ENCODE data around the gene CACNA1E.

CACNA1E gene

GRCh38 chr1:181583598-181583997, 100.3 kb downstream of the CACNA1E start:
- Histone ChIP-seq H2AFZ (ENCODE audit: low read depth, low read length) (no peak overlapping the region), H3K4me3 (ENCODE audit: low read length) (no peak overlapping the region), H3K9me3 (ENCODE audit: low read length) (no peaks in the 10 kb centered on the region), H3K27me3 (ENCODE audit: insufficient read depth, low read length) (no peaks in the 10 kb centered on the region), H3K4me1 (ENCODE audit: insufficient read depth, low read length) (no peaks in the 10 kb centered on the region), H3K36me3 (ENCODE audit: insufficient read depth, low read length) (no peaks in the 10 kb centered on the region)

GRCh38 chr1:181587870-181588438, 104.6 kb downstream of the CACNA1E start:
- Histone ChIP-seq H3K4me3 (ENCODE audit: low read length) (no peak overlapping the region), H3K9me3 (ENCODE audit: low read length) (no peaks in the 10 kb centered on the region), H3K4me1 (ENCODE audit: insufficient read depth, low read length) (no peaks in the 10 kb centered on the region), H3K27me3 (ENCODE audit: insufficient read depth, low read length) (no peaks in the 10 kb centered on the region), H2AFZ (ENCODE audit: low read depth, low read length) (no peak overlapping the region), H3K36me3 (ENCODE audit: insufficient read depth, low read length) (no peaks in the 10 kb centered on the region)

DNA sequence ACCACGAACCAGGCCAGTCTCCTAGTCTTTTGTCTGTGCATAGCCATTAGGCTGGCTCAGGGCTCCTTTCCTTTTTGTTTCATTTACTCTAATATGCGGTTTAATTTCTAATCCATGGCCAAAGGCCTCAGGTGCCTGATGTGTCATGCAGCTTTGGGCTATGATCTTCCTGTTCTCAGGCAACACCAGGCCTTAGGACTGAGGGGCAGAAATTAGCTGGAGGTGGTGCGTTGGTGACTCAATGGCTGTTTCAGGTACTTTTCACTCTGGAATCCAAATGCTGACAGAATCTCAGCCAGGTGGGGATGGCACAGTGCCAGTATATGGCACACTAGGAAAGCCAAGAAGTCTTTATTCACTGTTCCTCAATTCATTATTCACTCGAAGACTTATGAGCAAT, 105.3 kb downstream of the CACNA1E start:
- H2AFZ ChIP-seq (ENCODE audit: low read depth, low read length) = no peak overlapping the region
- no peaks in the 10 kb centered on the region for H3K9me3 ChIP-seq (ENCODE audit: low read length)
- no peak overlapping the region for H3K4me3 ChIP-seq (ENCODE audit: low read length)
- no peaks in the 10 kb centered on the region for H3K27me3 ChIP-seq (ENCODE audit: insufficient read depth, low read length)
- no peaks in the 10 kb centered on the region for H3K36me3 ChIP-seq (ENCODE audit: insufficient read depth, low read length)
- no peaks in the 10 kb centered on the region for H3K4me1 ChIP-seq (ENCODE audit: insufficient read depth, low read length)

DNA sequence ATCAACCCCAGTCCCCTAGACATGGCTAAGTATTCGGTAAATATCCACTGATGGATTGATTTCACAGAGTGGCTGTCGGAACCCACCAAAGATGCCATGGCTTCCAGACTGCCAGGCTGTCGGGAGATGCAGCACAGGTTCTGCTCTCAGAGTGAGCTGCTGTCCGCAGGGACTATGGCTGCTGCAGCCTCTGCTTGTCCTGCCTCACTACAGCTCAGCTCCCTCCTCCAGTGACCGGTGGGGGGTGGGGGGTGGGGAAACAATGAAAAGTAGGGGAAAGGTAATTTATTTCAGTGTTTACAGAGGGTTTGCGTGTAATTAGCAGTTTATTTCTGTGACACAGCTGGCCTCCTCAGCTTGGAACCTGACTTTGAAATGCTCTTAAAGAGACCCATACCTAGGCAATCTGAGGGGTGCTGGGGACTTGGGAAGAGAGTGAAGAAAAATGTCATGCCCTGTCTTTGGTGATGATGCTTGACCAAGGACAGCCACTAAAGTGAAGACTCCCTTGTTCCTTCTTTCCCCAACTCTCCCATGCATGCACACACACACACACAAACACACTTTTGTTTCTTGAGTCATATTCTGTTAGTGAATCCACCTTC, 109.0 kb downstream of the CACNA1E start:
- Histone ChIP-seq H3K4me3 (ENCODE audit: low read length) (no peak overlapping the region), H3K27me3 (ENCODE audit: insufficient read depth, low read length) (peaks cover 2% of the 10 kb centered on the region), H3K4me1 (ENCODE audit: insufficient read depth, low read length) (no peaks in the 10 kb centered on the region), H3K9me3 (ENCODE audit: low read length) (no peaks in the 10 kb centered on the region), H3K36me3 (ENCODE audit: insufficient read depth, low read length) (no peaks in the 10 kb centered on the region), H2AFZ (ENCODE audit: low read depth, low read length) (no peak overlapping the region)

- H3K4me3 ChIP-seq (ENCODE audit: low read length) = no peak overlapping the region
- peaks cover 2% of the 10 kb centered on the region for H3K27me3 ChIP-seq (ENCODE audit: insufficient read depth, low read length)
- no peaks in the 10 kb centered on the region for H3K9me3 ChIP-seq (ENCODE audit: low read length)
- no peak overlapping the region for H2AFZ ChIP-seq (ENCODE audit: low read depth, low read length)
- no peaks in the 10 kb centered on the region for H3K36me3 ChIP-seq (ENCODE audit: insufficient read depth, low read length)
- no peaks in the 10 kb centered on the region for H3K4me1 ChIP-seq (ENCODE audit: insufficient read depth, low read length)
Measured at GRCh38 chr1:181593042-181593441, 109.7 kb downstream of the CACNA1E start.

DNA sequence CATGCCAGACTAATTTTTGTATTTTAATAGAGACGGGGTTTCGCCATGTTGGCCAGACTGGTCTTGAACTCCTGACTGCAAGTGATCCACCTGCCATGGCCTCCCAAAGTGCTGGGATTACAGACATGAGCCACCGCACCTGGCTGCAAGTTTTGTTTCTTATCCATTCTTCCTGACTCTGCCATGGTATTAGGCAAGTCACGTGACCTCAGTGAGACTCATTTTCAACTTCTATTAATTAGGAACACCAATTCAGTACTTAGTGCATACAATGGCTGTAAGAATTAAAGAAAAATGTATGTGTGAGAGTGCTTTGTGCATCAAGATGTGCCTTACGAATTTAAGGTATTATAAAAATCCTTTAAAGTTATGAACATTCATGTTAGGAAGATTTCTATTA, 111.2 kb downstream of the CACNA1E start:
- no peaks in the 10 kb centered on the region for H3K4me1 ChIP-seq (ENCODE audit: insufficient read depth, low read length)
- no peak overlapping the region for H3K4me3 ChIP-seq (ENCODE audit: low read length)
- H2AFZ ChIP-seq (ENCODE audit: low read depth, low read length) = no peak overlapping the region

DNA sequence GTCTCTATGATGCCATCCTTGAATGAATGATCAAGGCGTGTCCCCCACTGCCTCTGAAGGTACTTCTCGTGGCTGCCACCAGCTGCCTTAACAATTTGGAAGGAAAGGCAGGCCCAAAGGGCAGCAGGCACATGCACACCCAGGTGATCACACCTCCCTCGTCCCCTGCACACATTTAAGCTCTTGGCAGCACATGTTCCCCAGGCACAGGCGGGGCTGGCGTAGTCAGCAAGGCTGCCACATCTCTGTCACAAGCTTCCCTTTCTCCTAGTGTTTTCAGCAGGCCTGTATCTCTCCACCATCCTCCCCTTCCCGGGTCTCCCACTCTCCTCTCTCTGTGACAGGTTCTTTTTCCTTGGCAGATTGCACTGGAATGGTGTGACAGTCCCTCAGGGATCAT, 111.9 kb downstream of the CACNA1E start:
- Histone ChIP-seq H3K9me3 (ENCODE audit: low read length) (no peaks in the 10 kb centered on the region), H3K36me3 (ENCODE audit: insufficient read depth, low read length) (no peaks in the 10 kb centered on the region), H3K4me3 (ENCODE audit: low read length) (no peak overlapping the region), H3K4me1 (ENCODE audit: insufficient read depth, low read length) (no peaks in the 10 kb centered on the region), H3K27me3 (ENCODE audit: insufficient read depth, low read length) (peaks cover 2% of the 10 kb centered on the region), H2AFZ (ENCODE audit: low read depth, low read length) (no peak overlapping the region)

More for the DNA sequence above, 111.2 kb downstream of the CACNA1E start:
- H3K9me3 ChIP-seq (ENCODE audit: low read length) = no peaks in the 10 kb centered on the region
- H3K36me3 ChIP-seq (ENCODE audit: insufficient read depth, low read length) = no peaks in the 10 kb centered on the region
- peaks cover 2% of the 10 kb centered on the region for H3K27me3 ChIP-seq (ENCODE audit: insufficient read depth, low read length)

DNA sequence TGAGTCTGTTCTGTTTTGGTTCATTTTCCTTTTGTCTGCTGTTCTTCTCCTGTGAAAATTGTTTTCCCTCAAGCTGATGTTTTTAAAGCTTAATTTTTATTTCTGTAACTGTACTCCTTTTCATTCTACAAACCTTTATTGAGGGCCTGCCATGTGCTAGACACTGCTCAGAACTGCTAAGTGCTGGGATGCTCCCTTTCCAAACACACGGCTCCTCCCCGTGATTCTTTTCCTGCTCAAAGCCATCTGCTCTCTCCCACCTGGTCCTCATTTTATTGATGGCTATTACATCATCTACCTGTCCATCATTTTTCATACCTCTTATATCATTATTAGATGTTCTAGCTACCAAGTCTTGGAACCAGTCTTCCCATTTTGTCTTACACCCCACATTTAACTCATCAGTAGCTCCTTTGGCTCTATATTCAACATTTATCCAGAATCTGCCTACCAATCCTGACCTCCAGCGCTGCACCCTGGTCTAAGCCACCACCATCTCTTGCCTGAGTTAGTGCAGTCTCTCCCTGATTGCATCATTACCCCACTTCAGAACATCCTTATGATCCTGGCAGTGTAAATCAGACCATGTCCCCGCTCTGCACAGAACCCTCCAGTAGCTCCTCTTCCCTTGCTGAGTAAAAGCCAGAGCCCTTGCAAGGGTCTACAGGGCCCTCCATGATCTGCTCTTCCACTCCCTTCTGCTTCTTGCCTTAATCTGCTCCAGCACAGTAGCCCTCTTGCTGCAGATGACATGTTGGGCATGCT, 118.1 kb downstream of the CACNA1E start:
- Histone ChIP-seq H3K36me3 (ENCODE audit: insufficient read depth, low read length) (no peaks in the 10 kb centered on the region), H3K4me3 (ENCODE audit: low read length) (no peak overlapping the region), H3K9me3 (ENCODE audit: low read length) (no peaks in the 10 kb centered on the region), H3K27me3 (ENCODE audit: insufficient read depth, low read length) (no peaks in the 10 kb centered on the region), H3K4me1 (ENCODE audit: insufficient read depth, low read length) (no peaks in the 10 kb centered on the region), H2AFZ (ENCODE audit: low read depth, low read length) (no peak overlapping the region)

GRCh38 chr1:181603735-181604410, 120.6 kb downstream of the CACNA1E start:
- Histone ChIP-seq H3K27me3 (ENCODE audit: insufficient read depth, low read length) (no peaks in the 10 kb centered on the region), H3K4me1 (ENCODE audit: insufficient read depth, low read length) (peaks cover under 1% of the 10 kb centered on the region), H3K36me3 (ENCODE audit: insufficient read depth, low read length) (no peaks in the 10 kb centered on the region), H2AFZ (ENCODE audit: low read depth, low read length) (no peak overlapping the region), H3K4me3 (ENCODE audit: low read length) (no peak overlapping the region), H3K9me3 (ENCODE audit: low read length) (no peaks in the 10 kb centered on the region)

DNA sequence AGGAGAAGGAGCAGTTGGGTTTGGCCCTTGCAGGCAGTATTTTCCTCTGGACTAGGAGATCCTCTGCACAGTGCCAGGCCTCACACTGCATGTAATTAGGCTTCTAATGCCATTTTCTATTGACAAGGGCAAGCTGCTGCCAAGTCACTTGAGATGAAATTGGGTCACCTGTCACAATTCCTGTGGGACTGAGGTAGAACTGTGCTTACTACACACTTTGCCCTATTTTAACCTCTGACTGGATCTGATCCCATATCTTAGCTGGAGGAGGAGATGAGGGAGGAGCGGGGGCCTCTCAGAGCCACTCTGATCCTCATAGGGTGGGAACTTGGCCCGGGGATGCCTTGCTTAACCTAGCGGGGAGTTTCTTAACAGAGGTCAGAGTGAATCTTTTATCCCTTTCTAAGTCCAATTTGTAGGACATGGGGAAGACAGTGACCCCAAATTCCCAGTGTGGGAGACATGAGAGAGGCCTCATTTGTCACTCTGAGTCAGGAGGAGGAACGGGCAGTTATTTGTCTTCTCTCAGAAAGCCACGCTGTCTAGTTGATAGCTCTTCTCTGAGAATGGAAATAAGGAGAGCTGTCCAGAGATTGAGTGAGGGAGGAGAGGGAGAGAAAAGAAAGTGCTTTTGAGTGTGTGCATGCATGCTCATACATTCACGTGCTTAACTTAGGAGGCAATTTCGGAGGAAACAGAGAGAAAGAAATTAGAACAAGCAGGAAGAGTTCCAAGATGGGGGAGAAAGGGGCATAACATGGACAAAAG, 121.3 kb downstream of the CACNA1E start:
- H3K4me1 ChIP-seq (ENCODE audit: insufficient read depth, low read length) = peaks cover 2% of the 10 kb centered on the region
- no peak overlapping the region for H3K4me3 ChIP-seq (ENCODE audit: low read length)
- H3K9me3 ChIP-seq (ENCODE audit: low read length) = no peaks in the 10 kb centered on the region
- H2AFZ ChIP-seq (ENCODE audit: low read depth, low read length) = no peak overlapping the region
- H3K27me3 ChIP-seq (ENCODE audit: insufficient read depth, low read length) = no peaks in the 10 kb centered on the region
- H3K36me3 ChIP-seq (ENCODE audit: insufficient read depth, low read length) = no peaks in the 10 kb centered on the region

DNA sequence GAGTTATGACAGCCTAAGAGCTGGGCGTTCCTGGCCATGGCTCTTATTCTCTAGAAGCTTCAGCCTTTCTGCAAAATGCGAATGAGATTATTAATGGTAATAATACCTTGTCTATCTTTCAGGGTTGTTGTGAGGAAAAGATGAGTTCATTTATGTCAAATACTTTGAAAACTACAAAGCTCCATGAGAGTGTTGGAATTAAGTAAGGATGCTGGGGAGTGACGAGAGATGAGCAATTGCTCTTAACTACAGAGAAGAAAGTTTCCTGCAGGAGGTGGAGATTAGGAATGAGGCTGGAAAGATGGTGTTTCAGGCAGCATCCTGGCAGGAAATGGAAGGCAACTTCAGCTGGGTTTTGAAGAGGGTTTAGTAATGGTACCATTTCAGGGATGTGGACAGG, 124.2 kb downstream of the CACNA1E start:
- Histone ChIP-seq H3K9me3 (ENCODE audit: low read length) (no peaks in the 10 kb centered on the region), H3K4me3 (ENCODE audit: low read length) (no peak overlapping the region), H2AFZ (ENCODE audit: low read depth, low read length) (no peak overlapping the region), H3K36me3 (ENCODE audit: insufficient read depth, low read length) (no peaks in the 10 kb centered on the region), H3K4me1 (ENCODE audit: insufficient read depth, low read length) (peaks cover 2% of the 10 kb centered on the region), H3K27me3 (ENCODE audit: insufficient read depth, low read length) (no peaks in the 10 kb centered on the region)

GRCh38 chr1:181608386-181608785, 125.1 kb downstream of the CACNA1E start:
- Histone ChIP-seq H3K4me1 (ENCODE audit: insufficient read depth, low read length) (peaks cover 2% of the 10 kb centered on the region), H2AFZ (ENCODE audit: low read depth, low read length) (no peak overlapping the region), H3K9me3 (ENCODE audit: low read length) (no peaks in the 10 kb centered on the region), H3K36me3 (ENCODE audit: insufficient read depth, low read length) (no peaks in the 10 kb centered on the region), H3K27me3 (ENCODE audit: insufficient read depth, low read length) (no peaks in the 10 kb centered on the region), H3K4me3 (ENCODE audit: low read length) (no peak overlapping the region)

Measured in neuron (in vitro differentiated cells).